ENCODE results near the gene PAPPA2. TPM values are rescaled to one million over a fixed set of nuclear protein-coding genes. Genes with fewer than 3 reads are reported as not detected.

PAPPA2 gene
- total RNA-seq, 1 experiment from 2014 or later: 0.06 TPM

GRCh38 chr1:176789571-176790090 lies 326.7 kb downstream of the PAPPA2 start:
- Histone ChIP-seq H3K27me3 (replicated peaks; ENCODE audit: insufficient read depth, low read depth, low read length, poor library complexity) (no peaks in the 10 kb centered on the region), H3K9me3 (ENCODE audit: low read depth, low read length, poor library complexity, severe bottlenecking) (no peaks in the 10 kb centered on the region), H3K36me3 (ENCODE audit: insufficient read depth, low read length, poor library complexity, severe bottlenecking) (no peaks in the 10 kb centered on the region), H3K27ac (ENCODE audit: low read depth, low read length, poor library complexity, severe bottlenecking) (no peak overlapping the region), H3K4me3 (ENCODE audit: low read depth, low read length, poor library complexity, severe bottlenecking) (no peak overlapping the region), H3K4me1 (ENCODE audit: insufficient read depth, low read length, poor library complexity, severe bottlenecking) (no peaks in the 10 kb centered on the region)
- CTCF ChIA-PET: no interaction called here
- POLR2A ChIA-PET (ENCODE audit: low non-redundant PET): no interaction called here
- intact Hi-C loops (cut with micrococcal nuclease; ENCODE audit: unreplicated experiment): no loop called here
- TF ChIP-seq, protein P1, sequence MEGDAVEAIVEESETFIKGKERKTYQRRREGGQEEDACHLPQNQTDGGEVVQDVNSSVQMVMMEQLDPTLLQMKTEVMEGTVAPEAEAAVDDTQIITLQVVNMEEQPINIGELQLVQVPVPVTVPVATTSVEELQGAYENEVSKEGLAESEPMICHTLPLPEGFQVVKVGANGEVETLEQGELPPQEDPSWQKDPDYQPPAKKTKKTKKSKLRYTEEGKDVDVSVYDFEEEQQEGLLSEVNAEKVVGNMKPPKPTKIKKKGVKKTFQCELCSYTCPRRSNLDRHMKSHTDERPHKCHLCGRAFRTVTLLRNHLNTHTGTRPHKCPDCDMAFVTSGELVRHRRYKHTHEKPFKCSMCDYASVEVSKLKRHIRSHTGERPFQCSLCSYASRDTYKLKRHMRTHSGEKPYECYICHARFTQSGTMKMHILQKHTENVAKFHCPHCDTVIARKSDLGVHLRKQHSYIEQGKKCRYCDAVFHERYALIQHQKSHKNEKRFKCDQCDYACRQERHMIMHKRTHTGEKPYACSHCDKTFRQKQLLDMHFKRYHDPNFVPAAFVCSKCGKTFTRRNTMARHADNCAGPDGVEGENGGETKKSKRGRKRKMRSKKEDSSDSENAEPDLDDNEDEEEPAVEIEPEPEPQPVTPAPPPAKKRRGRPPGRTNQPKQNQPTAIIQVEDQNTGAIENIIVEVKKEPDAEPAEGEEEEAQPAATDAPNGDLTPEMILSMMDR (conservative IDR thresholded peaks at IDR 0.05; ENCODE audit: low read depth, low read length): no peak
- TF ChIP-seq EZH2 (IDR thresholded peaks at IDR 0.05; ENCODE audit: borderline replicate concordance, low read depth, low read length, poor library complexity, severe bottlenecking): no peak
- no peak for DNase-seq (ENCODE audit: low spot score)
- no TSS peak for BruUV-seq (replicated peaks)

DNA sequence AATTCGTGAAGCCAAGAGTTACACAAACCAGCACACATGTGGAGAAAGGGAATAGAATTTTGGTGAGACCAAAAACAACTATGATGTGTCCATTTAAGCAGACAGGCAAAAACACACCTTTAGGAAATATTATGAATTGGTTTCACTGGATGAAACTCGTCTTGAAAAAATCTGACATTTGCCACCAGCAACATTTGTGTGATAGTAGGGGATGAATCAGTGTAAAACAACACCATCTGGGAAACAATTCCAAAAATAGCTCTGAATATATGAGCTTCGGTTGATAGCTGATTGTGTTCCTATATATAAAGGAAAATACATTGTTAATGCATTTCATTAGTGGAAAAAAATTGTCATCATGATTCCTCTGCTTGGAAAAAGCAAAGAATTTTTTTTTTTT lies 327.8 kb downstream of the PAPPA2 start:
- H3K27ac ChIP-seq (ENCODE audit: low read depth, low read length, poor library complexity, severe bottlenecking): no peak overlapping the region
- POLR2A ChIA-PET (ENCODE audit: low non-redundant PET): interaction anchor here (0.6 kb wide), 1 partner anchor 1539 kb away, joined by 10 read pairs; no protein-coding TSS in a partner anchor
- TF ChIP-seq, protein P1 (conservative IDR thresholded peaks at IDR 0.05; ENCODE audit: low read depth, low read length): no peak
- no peak for TF ChIP-seq EZH2 (IDR thresholded peaks at IDR 0.05; ENCODE audit: borderline replicate concordance, low read depth, low read length, poor library complexity, severe bottlenecking)
- H3K4me1 ChIP-seq (ENCODE audit: insufficient read depth, low read length, poor library complexity, severe bottlenecking): no peaks in the 10 kb centered on the region
- no peak for DNase-seq (ENCODE audit: low spot score)
- intact Hi-C loops (cut with micrococcal nuclease; ENCODE audit: unreplicated experiment): no loop called here
- CTCF ChIA-PET: no interaction called here
- no peak overlapping the region for H3K4me3 ChIP-seq (ENCODE audit: low read depth, low read length, poor library complexity, severe bottlenecking)
- H3K36me3 ChIP-seq (ENCODE audit: insufficient read depth, low read length, poor library complexity, severe bottlenecking): no peaks in the 10 kb centered on the region
- no peaks in the 10 kb centered on the region for H3K9me3 ChIP-seq (ENCODE audit: low read depth, low read length, poor library complexity, severe bottlenecking)
- BruUV-seq (replicated peaks): no TSS peak
- H3K27me3 ChIP-seq (replicated peaks; ENCODE audit: insufficient read depth, low read depth, low read length, poor library complexity): no peaks in the 10 kb centered on the region

DNA sequence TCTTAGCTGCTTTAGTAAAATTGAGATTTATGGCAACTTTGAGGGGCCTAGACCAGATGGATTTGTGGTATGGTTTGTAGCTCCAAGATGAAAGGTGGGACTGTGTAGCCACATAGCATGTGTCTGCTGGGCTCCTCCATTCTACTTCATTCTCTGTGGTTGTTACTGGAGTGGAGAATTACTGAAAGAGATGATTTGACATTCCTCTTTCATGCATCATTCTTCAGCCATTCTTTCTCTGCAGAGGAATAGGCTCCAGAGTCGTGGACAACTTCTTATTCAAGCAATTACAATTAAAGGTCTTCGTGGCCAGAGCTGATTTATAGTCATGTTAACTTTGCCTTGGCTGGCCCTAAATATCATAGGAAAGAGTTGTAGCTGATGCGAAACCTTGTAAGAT lies 328.9 kb downstream of the PAPPA2 start:
- POLR2A ChIA-PET (ENCODE audit: low non-redundant PET): no interaction called here
- H3K9me3 ChIP-seq (ENCODE audit: low read depth, low read length, poor library complexity, severe bottlenecking): no peaks in the 10 kb centered on the region
- BruUV-seq (replicated peaks): no TSS peak
- no peak for DNase-seq (ENCODE audit: low spot score)
- no peaks in the 10 kb centered on the region for H3K36me3 ChIP-seq (ENCODE audit: insufficient read depth, low read length, poor library complexity, severe bottlenecking)
- CTCF ChIA-PET: no interaction called here
- peaks cover 3% of the 10 kb centered on the region for H3K27me3 ChIP-seq (replicated peaks; ENCODE audit: insufficient read depth, low read depth, low read length, poor library complexity)
- intact Hi-C loops (cut with micrococcal nuclease; ENCODE audit: unreplicated experiment): no loop called here
- H3K4me1 ChIP-seq (ENCODE audit: insufficient read depth, low read length, poor library complexity, severe bottlenecking): no peaks in the 10 kb centered on the region
- no peak overlapping the region for H3K27ac ChIP-seq (ENCODE audit: low read depth, low read length, poor library complexity, severe bottlenecking)
- no peak overlapping the region for H3K4me3 ChIP-seq (ENCODE audit: low read depth, low read length, poor library complexity, severe bottlenecking)
- TF ChIP-seq, protein P1 (conservative IDR thresholded peaks at IDR 0.05; ENCODE audit: low read depth, low read length): no peak
- TF ChIP-seq EZH2 (IDR thresholded peaks at IDR 0.05; ENCODE audit: borderline replicate concordance, low read depth, low read length, poor library complexity, severe bottlenecking): no peak
